B cell (primary cell): ENCODE measurements around the gene TAT. TPM values are rescaled to one million over a fixed set of nuclear protein-coding genes. Genes with fewer than 3 reads are reported as not detected.

ENCODE experiments used
- ATAC-seq: fragments of 200-7000 bp; cut with Tn5 transposase; one replicate; pipeline ENCODE4 v1.10.0; 2021; ENCODE audit warnings: low read depth, mild to moderate bottlenecking, moderate number of reproducible peaks, moderate library complexity
- CTCF ChIA-PET: fragments of 350-600 bp; sonication (Branson Sonifier 250); formaldehyde crosslinking; loops from one replicate; lab custom pipeline; 2021; ENCODE audit warnings: antibody characterized with exemption, inconsistent platforms; lab: Charles Lee
- POLR2A ChIA-PET: fragments of 350-600 bp; sonication (Branson Sonifier 250); formaldehyde crosslinking; loops from one replicate; lab custom pipeline; 2021; ENCODE audit warnings: antibody characterized with exemption; lab: Charles Lee
- DNase-seq: peaks from one replicate; pipeline ENCODE4 v3.0.0; 2013
- H2AFZ ChIP-seq: 2 replicates; pipeline ENCODE4 v1.6.1; 2012; ENCODE audit warnings: mild to moderate bottlenecking, low read depth, low read length; ENCODE audit not compliant: insufficient read depth, poor library complexity, severe bottlenecking
- H3K27ac ChIP-seq, 2 donors: 1 replicate in 1 of 2; 2 replicates in 1 of 2; pipeline ENCODE4 v1.5.1; 2012 to 2013; ENCODE audit warnings: low read length in 2 of 2, mild to moderate bottlenecking in 2 of 2, moderate library complexity in 1 of 2
- H3K27me3 ChIP-seq, 4 experiments: fragments of 200-600 bp in 1 of 4; sonication (generic) in 1 of 4; replicated peaks in 1 of 4; 1 replicate in 2 of 4; 2 replicates in 2 of 4; pipeline versions ENCODE4 v1.6.1 to v1.7.0; 2013 to 2016; ENCODE audit warnings: low read length in 3 of 4, mild to moderate bottlenecking in 2 of 4, mixed read lengths in 1 of 4, moderate library complexity in 1 of 4; ENCODE audit not compliant: insufficient read depth in 4 of 4, control insufficient read depth in 3 of 4; ENCODE audit errors: control extremely low read depth in 1 of 4
- H3K36me3 ChIP-seq, 2 experiments: replicated peaks in 1 of 2; 1 replicate in 1 of 2; 2 replicates in 1 of 2; pipeline versions ENCODE4 v1.6.1 to v1.7.1; 2013; ENCODE audit warnings: low read length in 1 of 2; ENCODE audit not compliant: insufficient read depth in 2 of 2, control insufficient read depth in 1 of 2; ENCODE audit errors: control extremely low read depth in 1 of 2, extremely low read depth in 1 of 2
- H3K4me1 ChIP-seq, 2 donors: fragments of 200-600 bp in 1 of 2; sonication (generic) in 1 of 2; 1 replicate in 1 of 2; 2 replicates in 1 of 2; pipeline versions ENCODE4 v1.5.1 to v1.6.1; 2013 to 2017; ENCODE audit warnings: low read length in 2 of 2; ENCODE audit not compliant: control insufficient read depth in 2 of 2, insufficient read depth in 2 of 2
- H3K4me2 ChIP-seq: replicated peaks from 2 replicates; pipeline ENCODE3; 2012; ENCODE audit warnings: mild to moderate bottlenecking, low read depth, low read length; ENCODE audit not compliant: poor library complexity, severe bottlenecking
- H3K4me3 ChIP-seq, 5 experiments: fragments of 200-600 bp in 1 of 5; sonication (generic) in 1 of 5; 1 replicate in 3 of 5; 2 replicates in 2 of 5; pipeline versions ENCODE4 v1.5.1 to v1.7.0; 2011 to 2016; ENCODE audit warnings: low read length in 4 of 5, mild to moderate bottlenecking in 4 of 5, low read depth in 2 of 5, control low read depth in 1 of 5, moderate library complexity in 1 of 5; ENCODE audit not compliant: insufficient read depth in 1 of 5; ENCODE audit errors: control extremely low read depth in 1 of 5, extremely low read depth in 1 of 5
- H3K79me2 ChIP-seq: fragments of 200-600 bp; sonication (generic); one replicate; pipeline ENCODE4 v1.6.0; 2016; ENCODE audit warnings: low read length; ENCODE audit not compliant: control insufficient read depth, insufficient read depth
- H3K9ac ChIP-seq: fragments of 200-600 bp; sonication (generic); 2 replicates; pipeline ENCODE4 v1.6.1; 2017; ENCODE audit warnings: mild to moderate bottlenecking, low read length, moderate library complexity
- H3K9me3 ChIP-seq, 3 donors: one replicate each; pipeline versions ENCODE4 v1.6.1 to v1.7.1; 2013; ENCODE audit warnings: low read length in 2 of 3; ENCODE audit not compliant: control insufficient read depth in 2 of 3, insufficient read depth in 1 of 3; ENCODE audit errors: control extremely low read depth in 1 of 3
- H4K20me1 ChIP-seq: 2 replicates; pipeline ENCODE4 v1.6.0; 2012; ENCODE audit warnings: mild to moderate bottlenecking, low read length; ENCODE audit not compliant: insufficient read depth, control insufficient read depth, poor library complexity, severe bottlenecking
- H3K27ac Mint-ChIP-seq: one replicate; pipeline ENCODE4 v1.8.0; 2021; ENCODE audit warnings: mixed read lengths
- H3K27me3 Mint-ChIP-seq: one replicate; pipeline ENCODE4 v1.8.0; 2021; ENCODE audit warnings: mixed read lengths
- H3K4me1 Mint-ChIP-seq: one replicate; pipeline ENCODE4 v1.8.0; 2021; ENCODE audit warnings: mixed read lengths
- H3K4me3 Mint-ChIP-seq: one replicate; pipeline ENCODE4 v1.8.0; 2021; ENCODE audit warnings: mixed read lengths
- H3K9me3 Mint-ChIP-seq: one replicate; pipeline ENCODE4 v1.8.0; 2022; ENCODE audit warnings: mixed read lengths; ENCODE audit not compliant: insufficient read depth
- EZH2 ChIP-seq: IDR thresholded peaks from 2 replicates; pipeline ENCODE4 v1.6.1; 2012; ENCODE audit warnings: borderline replicate concordance, low read depth, mild to moderate bottlenecking, moderate library complexity, low read length; ENCODE audit not compliant: insufficient read depth, poor library complexity, severe bottlenecking
- WGBS: methylation state at CpG from one replicate; pipeline ENCODE4 v1.1.5; 2013; ENCODE audit warnings: missing lambda C conversion rate; ENCODE audit not compliant: insufficient coverage; 5-methylcytosine and 5-hydroxymethylcytosine counted together
- intact Hi-C: fragments of 100-400 bp; cut with micrococcal nuclease; formaldehyde crosslinking; loops from one replicate; pipeline ENCODE4 v1.10.0; 2022
- polyA plus RNA-seq: library from polyadenylated mRNA; depleted of rRNA; stranded (reverse); fragments of >200 nt; gene quantifications from 2 replicates; pipeline ENCODE4 v1.2.3, GENCODE V29; 2012
- total RNA-seq, 2 donors: library from RNA; stranded (reverse); fragments of 120-200 nt in 1 of 2; gene quantifications; 1 replicate in 1 of 2; 2 replicates in 1 of 2; pipeline versions ENCODE4 v1.2.3 to v1.2.4, GENCODE V29; 2013 to 2022
- TF ChIP-seq, protein P1 (sequence below): fragments of 200-600 bp; IDR thresholded peaks from one replicate; pipeline ENCODE4 v1.8.0; 2022; ENCODE audit warnings: antibody characterized with exemption, mild to moderate bottlenecking

The TAT gene
- total and polyA plus RNA-seq, 2 donors (not counting 1 experiment from before 2014, with no cell fraction given) = not detected

- Mint-ChIP-seq H3K27me3 (peaks cover 6% of the 10 kb centered on the region), H3K4me3 (peak within 1 kb of the TSS; percentile 80), H3K9me3 (no peaks in the 10 kb centered on the region), H3K4me1 (peaks cover 9% of the 10 kb centered on the region), H3K27ac (no peak within 1 kb of the TSS)
- Histone ChIP-seq H3K79me2 (no peaks in the 10 kb centered on the region), H3K4me2 (peak within 1 kb of the TSS; percentile 95), H3K36me3 (no peaks in the 10 kb centered on the region), H3K27ac (no peak within 1 kb of the TSS), H3K9ac (peak within 1 kb of the TSS; percentile 66), H4K20me1 (no peaks in the 10 kb centered on the region), H3K4me1 (peaks cover 16 to 20% of the 10 kb centered on the region in 2 donors), H3K27me3 (peaks cover 0 to 29% (median 23%) of the 10 kb centered on the region in 4 experiments), H3K4me3 (peak within 1 kb of the TSS in 4 of 5 experiments; percentile 50 to 64 (median 56)), H3K9me3 (peaks cover 0 to 4% (median 0%) of the 10 kb centered on the region in 3 donors), H2AFZ (peak within 1 kb of the TSS; percentile 69)
- CTCF ChIA-PET = no interaction called here
- DNase-seq (peak; percentile 42), ATAC-seq (peak; percentile 45)
- POLR2A ChIA-PET = interaction anchor here (0.6 kb wide), 1 partner anchor 216 kb away, joined by 6 read pairs; no protein-coding TSS in a partner anchor
- 3% methylated on average over 95 of the region's 98 CpGs for WGBS
- intact Hi-C loops = no loop called here
- TF ChIP-seq, protein P1, sequence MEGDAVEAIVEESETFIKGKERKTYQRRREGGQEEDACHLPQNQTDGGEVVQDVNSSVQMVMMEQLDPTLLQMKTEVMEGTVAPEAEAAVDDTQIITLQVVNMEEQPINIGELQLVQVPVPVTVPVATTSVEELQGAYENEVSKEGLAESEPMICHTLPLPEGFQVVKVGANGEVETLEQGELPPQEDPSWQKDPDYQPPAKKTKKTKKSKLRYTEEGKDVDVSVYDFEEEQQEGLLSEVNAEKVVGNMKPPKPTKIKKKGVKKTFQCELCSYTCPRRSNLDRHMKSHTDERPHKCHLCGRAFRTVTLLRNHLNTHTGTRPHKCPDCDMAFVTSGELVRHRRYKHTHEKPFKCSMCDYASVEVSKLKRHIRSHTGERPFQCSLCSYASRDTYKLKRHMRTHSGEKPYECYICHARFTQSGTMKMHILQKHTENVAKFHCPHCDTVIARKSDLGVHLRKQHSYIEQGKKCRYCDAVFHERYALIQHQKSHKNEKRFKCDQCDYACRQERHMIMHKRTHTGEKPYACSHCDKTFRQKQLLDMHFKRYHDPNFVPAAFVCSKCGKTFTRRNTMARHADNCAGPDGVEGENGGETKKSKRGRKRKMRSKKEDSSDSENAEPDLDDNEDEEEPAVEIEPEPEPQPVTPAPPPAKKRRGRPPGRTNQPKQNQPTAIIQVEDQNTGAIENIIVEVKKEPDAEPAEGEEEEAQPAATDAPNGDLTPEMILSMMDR = no peak
- TF ChIP-seq EZH2 = no peak
These were observed 49.3 kb upstream of the TAT start, which contains the start of gene MARVELD3 for GRCh38 chr16:71626018-71626857. MARVELD3 (plus strand) TSS chr16:71626184; CDS start chr16:71626230, 46 bp downstream.
